ENCODE measurements around the gene RBM14.

The RBM14 gene

GRCh38 chr11:66625041-66625751, 8.8 kb downstream of the RBM14 start:
- H3K4me3 ChIP-seq (ENCODE audit: low read depth, low read length) = no peak overlapping the region
- TF ChIP-seq CTCF (IDR thresholded peaks at IDR 0.05; ENCODE audit: insufficient read depth, low read depth, low read length, missing control alignments) = no peak
- no peak for DNase-seq (ENCODE audit: low read depth)

DNA sequence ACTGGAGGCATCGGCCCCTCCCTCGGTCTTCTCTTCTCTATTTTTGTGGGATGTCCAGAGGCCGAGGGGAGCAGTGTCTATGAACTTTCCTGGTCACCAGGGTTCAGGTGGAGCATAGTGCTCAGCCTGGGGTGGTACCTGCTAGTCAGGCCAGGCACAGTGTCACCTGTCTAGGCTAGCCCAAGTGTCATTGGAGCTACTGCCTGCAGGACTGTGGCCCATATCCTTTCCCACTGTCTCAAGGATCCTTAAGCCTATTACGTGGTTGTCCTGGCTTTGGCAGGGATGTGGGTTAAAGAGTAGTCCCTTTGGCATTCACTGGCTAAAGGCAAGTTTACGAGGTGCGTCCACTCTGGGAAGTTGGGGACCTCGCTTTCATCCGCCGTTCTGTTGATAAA, 9.3 kb downstream of the RBM14 start:
- H3K4me3 ChIP-seq (ENCODE audit: low read depth, low read length) = no peak overlapping the region
- no peak for TF ChIP-seq CTCF (IDR thresholded peaks at IDR 0.05; ENCODE audit: insufficient read depth, low read depth, low read length, missing control alignments)
- no peak for DNase-seq (ENCODE audit: low read depth)

- DNase-seq (ENCODE audit: low read depth) = no peak
- H3K4me3 ChIP-seq (ENCODE audit: low read depth, low read length) = no peak overlapping the region
- no peak for TF ChIP-seq CTCF (IDR thresholded peaks at IDR 0.05; ENCODE audit: insufficient read depth, low read depth, low read length, missing control alignments)
Observed at GRCh38 chr11:66626382-66626781, 10.0 kb downstream of the RBM14 start.

GRCh38 chr11:66626926-66627325, 10.5 kb downstream of the RBM14 start:
- DNase-seq (ENCODE audit: low read depth) = no peak
- H3K4me3 ChIP-seq (ENCODE audit: low read depth, low read length) = no peak overlapping the region
- no peak for TF ChIP-seq CTCF (IDR thresholded peaks at IDR 0.05; ENCODE audit: insufficient read depth, low read depth, low read length, missing control alignments)

DNA sequence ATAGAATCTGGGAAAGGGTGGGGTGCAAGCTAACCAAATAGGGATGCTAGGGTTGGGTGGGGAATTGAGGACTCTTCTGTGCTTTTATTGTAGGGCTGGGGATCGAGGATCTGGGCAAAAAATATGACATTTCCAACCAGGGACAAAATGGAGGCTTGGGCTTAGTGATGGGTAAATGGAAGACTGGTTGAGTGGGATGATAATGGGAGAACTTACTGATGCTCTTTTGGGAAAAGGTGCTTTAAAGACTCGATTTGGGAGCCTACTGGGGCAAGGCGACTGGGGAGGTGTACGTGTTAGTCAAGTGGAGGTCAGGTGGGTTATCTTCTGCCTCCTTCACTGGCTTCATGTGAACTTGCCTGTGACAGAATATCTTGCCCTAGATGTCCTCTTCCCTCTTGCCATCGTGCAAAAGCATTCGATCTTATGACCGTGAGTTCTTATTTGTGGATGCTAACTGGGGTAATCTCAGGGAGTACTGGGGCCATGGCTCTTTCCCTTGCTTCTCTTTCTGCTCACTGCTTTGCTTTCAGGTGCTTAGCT, 11.7 kb downstream of the RBM14 start:
- no peak for TF ChIP-seq CTCF (IDR thresholded peaks at IDR 0.05; ENCODE audit: insufficient read depth, low read depth, low read length, missing control alignments)
- no peak overlapping the region for H3K4me3 ChIP-seq (ENCODE audit: low read depth, low read length)
- DNase-seq (ENCODE audit: low read depth) = no peak

- no peak overlapping the region for H3K4me3 ChIP-seq (ENCODE audit: low read depth, low read length)
- TF ChIP-seq CTCF (IDR thresholded peaks at IDR 0.05; ENCODE audit: insufficient read depth, low read depth, low read length, missing control alignments) = no peak
- no peak for DNase-seq (ENCODE audit: low read depth)
Observed at GRCh38 chr11:66629356-66629755, 12.9 kb downstream of the RBM14 start.

DNA sequence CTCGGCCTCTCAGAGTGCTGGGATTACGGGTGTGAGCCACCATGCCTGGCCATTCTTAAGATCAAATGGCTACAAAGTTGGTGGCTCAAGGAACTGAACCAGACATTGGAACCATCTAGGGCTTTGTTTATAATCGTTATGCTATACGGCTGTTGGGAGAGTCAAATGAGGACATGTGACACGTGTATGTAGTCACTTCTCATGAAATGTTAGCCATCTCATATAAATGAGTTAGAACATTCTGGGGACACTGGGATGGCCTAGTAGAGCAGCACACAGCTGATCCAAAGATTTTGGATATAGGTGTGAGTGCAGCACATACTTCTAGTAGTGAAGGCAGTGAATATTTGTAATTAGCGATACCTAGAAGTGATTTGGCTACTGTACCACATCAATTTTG, 15.5 kb downstream of the RBM14 start:
- no peak for DNase-seq (ENCODE audit: low read depth)
- no peak overlapping the region for H3K4me3 ChIP-seq (ENCODE audit: low read depth, low read length)
- no peak for TF ChIP-seq CTCF (IDR thresholded peaks at IDR 0.05; ENCODE audit: insufficient read depth, low read depth, low read length, missing control alignments)
